A549 (cell line): ENCODE data around the gene STK11IP. TPM values are rescaled to one million over a fixed set of nuclear protein-coding genes. Genes with fewer than 3 reads are reported as not detected.

Source experiments
- ATAC-seq, 2 experiments: fragments of 200-7000 bp in 1 of 2; fragments of >200 bp in 1 of 2; cut with Nextera tagmentation in 1 of 2; cut with Tn5 transposase in 1 of 2; 3 replicates each; pipeline versions ENCODE4 v1.8.0 to v1.9.1; 2018 to 2020; ENCODE audit warnings: mild to moderate bottlenecking in 1 of 2, moderate library complexity in 1 of 2
- CTCF ChIA-PET: fragments of 300-600 bp; sonication (Branson Sonifier 250); formaldehyde crosslinking; extraction: SDS; loops from one replicate; lab custom pipeline; 2021; ENCODE audit warnings: antibody characterized with exemption, inconsistent platforms; lab: Yijun Ruan, JAX
- POLR2A ChIA-PET: fragments of 350-600 bp; formaldehyde crosslinking; extraction: SDS; loops from one replicate; lab custom pipeline; 2021; ENCODE audit warnings: antibody characterized with exemption, inconsistent platforms; lab: Yijun Ruan, JAX
- DNase-seq, 2 experiments: peaks; one replicate each; pipeline versions ENCODE4 v3.0.0 to v3.0.0-alpha.2; 2011 to 2016; ENCODE audit warnings: low read depth in 1 of 2, low spot score in 1 of 2
- FAIRE-seq: peaks from 2 replicates; lab custom pipeline; 2011; peaks lifted over from hg19 to GRCh38; lab: Jason Lieb, UNC
- H3K27ac ChIP-seq, 2 experiments: fragments of >200 bp; sonication (Bioruptor Twin); formaldehyde crosslinking; 3 replicates each; pipeline ENCODE4 v1.5.1; 2016 to 2017
- H3K4me1 ChIP-seq: fragments of >200 bp; sonication (Bioruptor Twin); formaldehyde crosslinking; 3 replicates; pipeline ENCODE4 v1.6.1; 2016
- H3K4me2 ChIP-seq: fragments of >200 bp; sonication (Bioruptor Twin); formaldehyde crosslinking; 3 replicates; pipeline ENCODE4 v1.6.1; 2016
- H3K4me3 ChIP-seq: fragments of >200 bp; sonication (Bioruptor Twin); formaldehyde crosslinking; 3 replicates; pipeline ENCODE4 v1.5.1; 2016
- H3K9me3 ChIP-seq: fragments of >200 bp; sonication (Bioruptor Twin); formaldehyde crosslinking; 3 replicates; pipeline ENCODE4 v1.6.1; 2016
- BCL3 ChIP-seq: fragments of >200 bp; sonication (Bioruptor Twin); formaldehyde crosslinking; IDR thresholded peaks from 3 replicates; pipeline ENCODE4 v1.6.1; 2016
- BHLHE40 ChIP-seq: IDR thresholded peaks from 2 replicates; pipeline ENCODE4 v1.6.1; 2012; ENCODE audit warnings: low read depth, low read length, inconsistent platforms
- CBX8 ChIP-seq: fragments of 200-600 bp; sonication (generic); IDR thresholded peaks from 2 replicates; pipeline ENCODE4 v1.6.1; 2016
- CEBPB ChIP-seq, 2 experiments: fragments of >200 bp in 1 of 2; sonication (Bioruptor Twin) in 1 of 2; formaldehyde crosslinking in 1 of 2; IDR thresholded peaks; 2 replicates each; pipeline ENCODE4 v1.6.1; 2012 to 2016
- CTCF ChIP-seq: fragments of >200 bp; sonication (Bioruptor Twin); formaldehyde crosslinking; IDR thresholded peaks from 3 replicates; pipeline ENCODE4 v1.5.1; 2016
- EHMT2 ChIP-seq: fragments of 200-600 bp; sonication (generic); IDR thresholded peaks from 2 replicates; pipeline ENCODE4 v1.6.1; 2016; ENCODE audit warnings: antibody characterized with exemption, low read depth, mild to moderate bottlenecking, moderate library complexity
- ELK1 ChIP-seq: fragments of 150-350 bp; IDR thresholded peaks from 2 replicates; pipeline ENCODE4 v1.6.1; 2014; ENCODE audit warnings: low read depth, mild to moderate bottlenecking, low read length
- FOSL2 ChIP-seq, 2 experiments: fragments of 450-650 bp in 1 of 2; fragments of >200 bp in 1 of 2; sonication (Bioruptor Twin) in 1 of 2; formaldehyde crosslinking; IDR thresholded peaks; 2 replicates each; pipeline versions ENCODE4 v1.5.0 to v1.6.1; 2016 to 2020; ENCODE audit warnings: mild to moderate bottlenecking in 1 of 2, moderate library complexity in 1 of 2
- GATA3 ChIP-seq: IDR thresholded peaks from 2 replicates; pipeline ENCODE4 v1.6.1; 2012; ENCODE audit warnings: borderline replicate concordance
- HDAC2 ChIP-seq: fragments of 200-600 bp; sonication (generic); IDR thresholded peaks from 2 replicates; pipeline ENCODE4 v1.6.1; 2016
- HOXA7 ChIP-seq: fragments of 250-450 bp; sonication (Bioruptor Pico); IDR thresholded peaks from 2 replicates; pipeline ENCODE4 v1.5.0; 2020; ENCODE audit warnings: mild to moderate bottlenecking, moderate library complexity
- JUN ChIP-seq, 2 experiments: fragments of >200 bp; sonication (Bioruptor Twin); formaldehyde crosslinking; IDR thresholded peaks; 2 replicates in 1 of 2; 3 replicates in 1 of 2; pipeline ENCODE4 v1.6.1; 2016 to 2017
- KDM5A ChIP-seq: fragments of 200-600 bp; sonication (generic); IDR thresholded peaks from 2 replicates; pipeline ENCODE4 v1.6.1; 2016; ENCODE audit warnings: antibody characterized with exemption, mild to moderate bottlenecking
- MYC ChIP-seq: IDR thresholded peaks from 2 replicates; pipeline ENCODE4 v1.6.1; 2012; ENCODE audit warnings: mild to moderate bottlenecking, inconsistent platforms, low read length, improper control_type of control experiment, borderline replicate concordance
- NR3C1 ChIP-seq: fragments of >200 bp; sonication (Bioruptor Twin); formaldehyde crosslinking; IDR thresholded peaks from 3 replicates; pipeline ENCODE4 v1.6.1; 2017
- PBX3 ChIP-seq: IDR thresholded peaks from 2 replicates; pipeline ENCODE4 v1.6.1; 2012
- POLR2AphosphoS2 ChIP-seq: conservative IDR thresholded peaks from 2 replicates; pipeline ENCODE4 v1.6.1; 2012; ENCODE audit warnings: low read length, improper control_type of control experiment, inconsistent platforms
- RFX5 ChIP-seq: fragments of 450-650 bp; IDR thresholded peaks from 2 replicates; pipeline ENCODE4 v1.7.1; 2014; ENCODE audit warnings: antibody characterized with exemption, mild to moderate bottlenecking, moderate library complexity
- SREBF2 ChIP-seq: fragments of 450-650 bp; IDR thresholded peaks from 2 replicates; pipeline ENCODE4 v1.6.1; 2014; ENCODE audit warnings: mild to moderate bottlenecking, moderate library complexity
- WGBS: methylation state at CpG from one replicate; pipeline ENCODE4 v1.1.6; 2017; ENCODE audit errors: missing lambda C conversion rate; 5-methylcytosine and 5-hydroxymethylcytosine counted together
- polyA plus RNA-seq, 4 experiments: library from polyadenylated mRNA; depleted of rRNA in 3 of 4; stranded (reverse); fragments of >200 nt; fragmentation: RNase III in 1 of 4; extraction: RNeasy Plus Mini Kit Qiagen cat#74134 plus additional on column Dnase treatment in 1 of 4; gene quantifications; 2 replicates in 3 of 4; 3 replicates in 1 of 4; pipeline ENCODE4 v1.2.3, GENCODE V29; 2011 to 2017

The STK11IP gene
- polyA plus RNA-seq, 2 of the 4 experiments (the other 2 are of a cell fraction) = 13.3 to 18.8 TPM

- DNase-seq = no peak
- ATAC-seq = no peak
- TF ChIP-seq HDAC2 (no peak), POLR2AphosphoS2 (no peak), EHMT2 (no peak)
- TF ChIP-seq, all 56 proteins: peak for 0
- ChIA-PET POLR2A (no interaction called here), CTCF (interaction anchor here (0.6 to 1.5 kb wide), 5 partner anchors 11 to 1910 kb away, joined by 3 to 4 read pairs (median 3); no protein-coding TSS in a partner anchor)
- Histone ChIP-seq H3K9me3 (peaks cover 35% of the 10 kb centered on the region), H3K4me2 (no peak overlapping the region), H3K4me3 (no peak overlapping the region), H3K27ac (no peak overlapping the region), H3K4me1 (no peaks in the 10 kb centered on the region)
- no peak for FAIRE-seq
- 50% methylated on average over 5 of the region's 5 CpGs for WGBS
Observed at GRCh38 chr2:219664041-219664440, 66.4 kb downstream of the STK11IP start.

GRCh38 chr2:219664944-219665343, 67.3 kb downstream of the STK11IP start:
- ATAC-seq (no peak), FAIRE-seq (no peak)
- Histone ChIP-seq H3K9me3 (peaks cover 29% of the 10 kb centered on the region), H3K4me3 (no peak overlapping the region), H3K27ac (no peak overlapping the region), H3K4me2 (no peak overlapping the region), H3K4me1 (no peaks in the 10 kb centered on the region)
- 63% methylated on average over 4 of the region's 4 CpGs for WGBS
- ChIA-PET POLR2A (no interaction called here), CTCF (interaction anchor here (0.6 to 3.2 kb wide), 5 partner anchors 10 to 123 kb away, joined by 3 to 12 read pairs (median 3); no protein-coding TSS in a partner anchor)
- no peak for TF ChIP-seq FOSL2 (IDR thresholded peaks at IDR 0.05)
- TF ChIP-seq FOSL2 (CRISPR knock-in tag; IDR thresholded peaks at IDR 0.05) = no peak
- TF ChIP-seq CEBPB (IDR thresholded peaks at IDR 0.05) = no peak
- TF ChIP-seq ELK1 = no peak
- no peak for TF ChIP-seq JUN (IDR thresholded peaks at IDR 0.05)
- no peak for TF ChIP-seq BCL3
- TF ChIP-seq NR3C1 = no peak
- TF ChIP-seq CTCF = no peak
- TF ChIP-seq MYC = no peak
- TF ChIP-seq KDM5A = no peak
- no peak for TF ChIP-seq GATA3
- no peak for TF ChIP-seq PBX3
- TF ChIP-seq RFX5 = no peak
- no peak for TF ChIP-seq HOXA7 (CRISPR knock-in tag)
- no peak for TF ChIP-seq POLR2AphosphoS2
- no peak for TF ChIP-seq CBX8
- TF ChIP-seq BHLHE40 = no peak
- TF ChIP-seq SREBF2 = no peak
- TF ChIP-seq, all 56 proteins: peak for 0
- no peak for DNase-seq

DNA sequence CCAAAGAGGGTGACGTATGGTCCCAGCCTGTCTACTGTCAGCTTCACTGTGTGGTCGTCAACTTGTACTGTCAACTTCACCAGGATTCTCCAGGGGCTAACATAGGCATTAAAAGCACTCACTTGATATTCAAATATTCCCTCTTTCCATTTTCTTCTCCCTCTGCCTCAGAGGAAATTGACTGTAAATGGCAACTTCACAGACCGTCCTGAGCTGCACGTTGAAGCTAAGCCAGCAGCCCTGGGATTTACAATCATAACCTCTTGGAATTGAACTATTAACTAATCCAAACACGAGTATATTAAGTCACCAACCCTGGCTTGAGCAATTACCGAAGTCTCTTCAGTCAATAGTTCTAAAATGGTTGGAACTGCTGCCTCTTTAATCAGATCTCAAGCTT, 68.3 kb downstream of the STK11IP start:
- DNase-seq (no peak), FAIRE-seq (no peak), ATAC-seq (no peak)
- Histone ChIP-seq H3K27ac (no peak overlapping the region), H3K4me1 (no peaks in the 10 kb centered on the region), H3K4me2 (no peak overlapping the region), H3K9me3 (peaks cover 21% of the 10 kb centered on the region), H3K4me3 (no peak overlapping the region)
- WGBS = 42% methylated on average over 6 of the region's 6 CpGs
- POLR2A ChIA-PET = no interaction called here
- CTCF ChIA-PET = interaction anchor here (0.9 to 3.2 kb wide), 3 partner anchors 23 to 71 kb away, joined by 3 to 12 read pairs (median 6); no protein-coding TSS in a partner anchor
- TF ChIP-seq PBX3 (no peak), GATA3 (no peak)
